GM12801 (cell line): ENCODE measurements around the gene CDCP2.

Experiments used
- TF ChIP-seq, protein P1 (sequence below): IDR thresholded peaks from one replicate; pipeline ENCODE4 v1.5.1; 2011; ENCODE audit warnings: control low read depth; ENCODE audit not compliant: insufficient read length; ENCODE audit errors: extremely low read depth

The CDCP2 gene

DNA sequence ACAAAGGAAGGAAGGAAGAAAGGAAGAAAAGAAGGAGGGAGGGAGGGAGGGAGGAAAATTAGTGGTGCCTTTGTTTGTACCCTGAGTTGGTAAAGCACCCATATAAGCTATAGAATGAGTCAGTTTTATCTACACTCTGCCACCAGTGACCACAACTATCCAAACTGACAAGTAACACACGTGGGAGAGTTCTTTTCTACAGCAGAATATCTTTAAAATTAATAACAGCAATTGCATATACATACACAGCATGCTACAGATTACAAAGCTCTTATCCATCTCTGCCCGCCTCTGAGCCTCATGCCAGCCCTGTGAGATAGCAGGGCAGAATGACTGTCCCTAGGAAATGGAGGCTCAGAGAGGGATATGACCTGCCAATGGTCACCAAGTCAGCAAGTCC, 20.3 kb downstream of the CDCP2 start:
- TF ChIP-seq, protein P1, sequence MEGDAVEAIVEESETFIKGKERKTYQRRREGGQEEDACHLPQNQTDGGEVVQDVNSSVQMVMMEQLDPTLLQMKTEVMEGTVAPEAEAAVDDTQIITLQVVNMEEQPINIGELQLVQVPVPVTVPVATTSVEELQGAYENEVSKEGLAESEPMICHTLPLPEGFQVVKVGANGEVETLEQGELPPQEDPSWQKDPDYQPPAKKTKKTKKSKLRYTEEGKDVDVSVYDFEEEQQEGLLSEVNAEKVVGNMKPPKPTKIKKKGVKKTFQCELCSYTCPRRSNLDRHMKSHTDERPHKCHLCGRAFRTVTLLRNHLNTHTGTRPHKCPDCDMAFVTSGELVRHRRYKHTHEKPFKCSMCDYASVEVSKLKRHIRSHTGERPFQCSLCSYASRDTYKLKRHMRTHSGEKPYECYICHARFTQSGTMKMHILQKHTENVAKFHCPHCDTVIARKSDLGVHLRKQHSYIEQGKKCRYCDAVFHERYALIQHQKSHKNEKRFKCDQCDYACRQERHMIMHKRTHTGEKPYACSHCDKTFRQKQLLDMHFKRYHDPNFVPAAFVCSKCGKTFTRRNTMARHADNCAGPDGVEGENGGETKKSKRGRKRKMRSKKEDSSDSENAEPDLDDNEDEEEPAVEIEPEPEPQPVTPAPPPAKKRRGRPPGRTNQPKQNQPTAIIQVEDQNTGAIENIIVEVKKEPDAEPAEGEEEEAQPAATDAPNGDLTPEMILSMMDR, result no peak

DNA sequence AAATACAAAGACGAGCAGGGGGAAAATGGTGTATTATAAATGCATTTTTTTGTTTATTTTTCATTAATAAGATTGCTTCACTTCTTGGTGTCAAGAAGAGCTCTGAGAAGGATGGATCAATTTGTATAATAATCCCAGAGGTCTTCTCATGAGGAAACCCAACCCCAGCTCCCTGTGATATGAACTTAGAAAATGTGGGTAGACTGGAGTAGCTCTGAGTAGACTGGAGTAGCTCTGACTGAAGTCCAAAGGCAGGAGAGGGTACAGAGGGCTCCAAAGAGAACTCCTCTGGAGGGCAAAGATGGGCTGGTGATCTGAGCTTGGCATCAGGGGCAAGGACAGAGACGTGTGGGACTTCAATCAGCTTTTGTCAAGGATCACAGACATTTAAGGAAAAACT, 21.4 kb downstream of the CDCP2 start:
- TF ChIP-seq, protein P1, result no peak

GRCh38 chr1:54129858-54130257, 22.9 kb downstream of the CDCP2 start:
- TF ChIP-seq, protein P1, result no peak

DNA sequence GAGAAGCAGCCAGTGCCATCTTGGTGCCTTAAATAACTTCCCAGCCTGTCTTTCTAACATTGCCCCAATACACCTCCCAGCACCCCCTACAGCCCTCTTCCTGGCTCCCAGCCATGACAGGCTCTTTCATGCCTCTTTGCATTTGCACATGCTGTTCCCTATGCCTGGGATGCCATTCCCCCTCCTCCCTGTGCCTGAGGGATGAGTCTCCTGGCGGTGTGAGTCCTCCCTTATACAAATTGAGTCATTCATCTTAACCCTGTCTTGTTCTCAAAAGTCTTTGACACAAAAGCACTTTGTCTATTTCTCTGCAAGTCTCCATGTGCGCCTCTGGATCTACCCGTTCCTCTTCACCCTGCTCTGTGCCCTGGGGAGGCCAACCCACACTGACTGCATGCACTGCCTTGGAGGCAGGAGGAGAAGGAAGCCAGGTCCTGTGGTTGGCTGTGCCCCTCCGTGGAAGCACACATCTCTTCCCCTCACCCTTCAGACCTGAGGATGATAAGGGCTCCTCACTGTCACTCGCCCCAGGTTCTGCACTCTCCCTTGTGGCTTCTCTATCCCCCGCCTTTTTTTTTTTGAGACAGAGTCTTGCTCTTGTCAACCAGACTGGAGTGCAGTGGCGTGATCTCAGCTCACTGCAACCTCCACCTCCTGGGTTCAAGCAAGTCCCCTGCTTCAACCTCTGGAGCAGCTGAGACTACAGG, 25.1 kb downstream of the CDCP2 start:
- TF ChIP-seq, protein P1, result no peak

DNA sequence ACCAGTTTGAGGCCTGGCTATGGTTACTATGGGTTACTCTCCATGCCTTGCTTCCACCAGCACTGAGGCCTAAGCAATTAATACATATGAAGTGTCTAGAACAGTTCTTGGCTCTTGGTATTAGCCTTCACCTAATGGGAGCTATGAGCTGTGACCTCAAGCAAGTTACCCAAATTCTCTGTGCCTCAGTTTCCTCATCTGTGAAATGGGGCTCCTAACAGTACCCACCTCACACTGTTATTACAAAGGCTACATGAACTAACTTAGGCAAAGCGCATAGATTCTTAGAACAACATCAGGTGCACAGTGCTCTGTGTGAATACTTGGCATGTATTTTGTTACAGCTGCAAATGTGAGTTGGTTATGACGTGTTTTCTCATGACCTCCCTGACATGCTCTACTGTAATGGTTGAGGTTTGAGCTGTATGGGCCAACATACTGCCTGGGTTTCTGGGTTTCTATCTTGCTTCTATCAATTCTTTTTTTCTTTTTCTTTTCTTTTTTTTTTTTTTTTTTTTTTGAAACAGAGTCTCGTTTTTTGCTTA, 26.5 kb downstream of the CDCP2 start:
- TF ChIP-seq, protein P1, result no peak

DNA sequence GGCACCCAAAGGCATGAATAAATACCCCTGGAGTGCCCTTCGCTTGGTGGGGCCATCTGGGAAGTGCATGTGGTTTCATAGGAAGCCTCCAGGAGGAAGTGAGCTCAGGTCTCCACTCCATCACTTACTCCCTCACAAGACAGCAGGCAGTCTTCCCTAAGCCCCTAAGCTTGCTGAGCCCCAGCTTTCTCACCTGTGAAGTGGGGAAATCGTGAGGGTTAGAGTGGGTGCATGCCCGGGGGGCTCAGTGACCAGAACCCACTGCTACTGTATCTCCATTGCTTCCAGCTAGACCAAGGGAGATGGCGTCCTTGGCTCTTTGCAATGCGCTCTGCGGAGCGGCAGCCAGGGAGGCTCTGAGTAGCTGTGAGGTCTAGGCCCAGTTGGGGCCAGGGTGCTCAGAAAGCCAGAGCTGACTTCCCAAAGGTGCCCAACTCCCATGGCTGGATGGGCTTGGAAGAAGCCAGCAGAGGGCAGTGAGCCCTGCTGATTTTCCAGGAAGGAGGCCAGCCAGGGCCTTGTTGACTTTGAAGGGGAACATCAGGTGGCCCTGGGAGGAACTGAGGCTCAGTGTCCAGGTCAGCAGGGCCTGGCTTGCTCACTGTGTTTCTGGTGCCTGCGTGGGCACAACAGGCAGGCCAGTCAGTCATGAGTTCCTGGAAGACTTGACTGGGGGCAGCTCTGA, 27.3 kb downstream of the CDCP2 start:
- TF ChIP-seq, protein P1, result no peak

- TF ChIP-seq, protein P1, result no peak
These were observed 27.9 kb downstream of the CDCP2 start for GRCh38 chr1:54124906-54125305.
